Measurements from ENCODE around the gene ANAPC13.

GRCh38 chr3:134430950-134431445 is 54.8 kb downstream of the ANAPC13 start:
- TF ChIP-seq CTCF (IDR thresholded peaks at IDR 0.05; ENCODE audit: low read length) (no peak), EZH2 (optimal IDR thresholded peaks at IDR 0.05; ENCODE audit: low read depth, low read length) (no peak), EZH2phosphoT487 (IDR thresholded peaks at IDR 0.05; ENCODE audit: low read length) (no peak)
